Endothelial cell of umbilical vein (primary cell): ENCODE measurements around the gene GNB5. TPM values are rescaled to one million over a fixed set of nuclear protein-coding genes. Genes with fewer than 3 reads are reported as not detected.

ENCODE experiments used
- BruUV-seq: library from RNA; stranded (reverse); fragments of 400-500 nt; replicated peaks from 2 replicates; lab custom pipeline; 2021; lab: Mats Ljungman, UMichigan
- CTCF ChIA-PET: fragments of 300-600, 350-600 bp; sonication (Branson Sonifier 250); formaldehyde crosslinking; loops from one replicate; lab custom pipeline; 2021; ENCODE audit warnings: antibody characterized with exemption, inconsistent platforms; lab: Charles Lee
- POLR2A ChIA-PET: fragments of 300-600, 350-600 bp; sonication (Branson Sonifier 250); formaldehyde crosslinking; loops from one replicate; lab custom pipeline; 2021; ENCODE audit warnings: antibody characterized with exemption, inconsistent platforms; lab: Charles Lee
- DNase-seq: peaks from one replicate; pipeline ENCODE4 v3.0.0-alpha.2; 2011; ENCODE audit warnings: low read depth, low spot score
- FAIRE-seq: peaks from 2 replicates; lab custom pipeline; 2011; peaks lifted over from hg19 to GRCh38; lab: Jason Lieb, UNC
- H2AFZ ChIP-seq: 2 replicates; pipeline ENCODE4 v1.6.0; 2012; ENCODE audit warnings: low read depth, low read length, control low read depth, inconsistent platforms
- H3K27ac ChIP-seq: 2 replicates; pipeline ENCODE4 v1.5.1; 2011; ENCODE audit warnings: low read depth, mild to moderate bottlenecking, control low read depth, low read length, moderate library complexity; ENCODE audit not compliant: insufficient read depth
- H3K27me3 ChIP-seq, 2 experiments: 2 replicates each; pipeline versions ENCODE4 v1.6.0 to v1.6.1; 2011; ENCODE audit warnings: low read length in 2 of 2, mixed read lengths in 1 of 2; ENCODE audit not compliant: control insufficient read depth in 2 of 2, insufficient read depth in 2 of 2
- H3K36me3 ChIP-seq, 2 experiments: 2 replicates in 1 of 2; 3 replicates in 1 of 2; pipeline ENCODE4 v1.5.1; 2011; ENCODE audit warnings: low read length in 2 of 2, mild to moderate bottlenecking in 1 of 2, moderate library complexity in 1 of 2; ENCODE audit not compliant: control insufficient read depth in 2 of 2, insufficient read depth in 2 of 2; ENCODE audit errors: extremely low read depth in 1 of 2
- H3K4me1 ChIP-seq: 3 replicates; pipeline ENCODE4 v1.5.1; 2011; ENCODE audit warnings: mild to moderate bottlenecking, low read length; ENCODE audit not compliant: control insufficient read depth, insufficient read depth; ENCODE audit errors: extremely low read depth
- H3K4me2 ChIP-seq: 2 replicates; pipeline ENCODE4 v1.6.1; 2011; ENCODE audit warnings: low read length, control low read depth, mixed read lengths; ENCODE audit not compliant: insufficient read depth
- H3K4me3 ChIP-seq, 3 experiments: fragments of 200-600 bp in 1 of 3; sonication (generic), shearing (Covaris generic) in 1 of 3; replicated peaks in 1 of 3; 2 replicates each; pipeline ENCODE4 v1.5.1; 2011 to 2016; ENCODE audit warnings: control low read depth in 3 of 3, low read length in 3 of 3, mild to moderate bottlenecking in 2 of 3, inconsistent platforms in 1 of 3, low read depth in 1 of 3, moderate library complexity in 1 of 3; ENCODE audit not compliant: insufficient read depth in 1 of 3
- H3K79me2 ChIP-seq: 2 replicates; pipeline ENCODE4 v1.6.0; 2012; ENCODE audit warnings: low read length, inconsistent platforms; ENCODE audit not compliant: control insufficient read depth, insufficient read depth
- H3K9ac ChIP-seq: replicated peaks from 2 replicates; pipeline ENCODE3; 2011; ENCODE audit warnings: low read length, control low read depth; ENCODE audit not compliant: insufficient read depth; ENCODE audit errors: extremely low read depth
- H3K9me1 ChIP-seq: replicated peaks from 3 replicates; pipeline ENCODE4 v1.6.0; 2011; ENCODE audit warnings: mild to moderate bottlenecking, low read length; ENCODE audit not compliant: control insufficient read depth, insufficient read depth; ENCODE audit errors: extremely low read depth
- H3K9me3 ChIP-seq: replicated peaks from 2 replicates; pipeline ENCODE4 v1.5.1; 2012; ENCODE audit warnings: low read length, inconsistent platforms; ENCODE audit not compliant: control insufficient read depth, insufficient read depth
- H4K20me1 ChIP-seq: replicated peaks from 2 replicates; pipeline ENCODE3; 2011; ENCODE audit warnings: mild to moderate bottlenecking, low read length; ENCODE audit not compliant: control insufficient read depth, insufficient read depth; ENCODE audit errors: extremely low read depth
- CTCF ChIP-seq, 2 donors: IDR thresholded peaks; 1 replicate in 1 of 2; 2 replicates in 1 of 2; pipeline ENCODE4 v1.5.1; 2011; ENCODE audit warnings: low read length in 2 of 2, mild to moderate bottlenecking in 2 of 2, moderate library complexity in 2 of 2, control low read depth in 1 of 2, inconsistent platforms in 1 of 2, low read depth in 1 of 2; ENCODE audit not compliant: insufficient read depth in 1 of 2; ENCODE audit errors: extremely low read depth in 1 of 2
- EZH2 ChIP-seq: IDR thresholded peaks from 2 replicates; pipeline ENCODE4 v1.6.1; 2012; ENCODE audit warnings: borderline replicate concordance, low read depth, mild to moderate bottlenecking, moderate library complexity, low read length, inconsistent platforms; ENCODE audit not compliant: severe bottlenecking
- JUN ChIP-seq: IDR thresholded peaks from 2 replicates; pipeline ENCODE4 v1.6.1; 2011; ENCODE audit warnings: borderline replicate concordance, low read depth; ENCODE audit not compliant: insufficient read length, insufficient read depth
- MAX ChIP-seq: IDR thresholded peaks from 2 replicates; pipeline ENCODE4 v1.6.1; 2011; ENCODE audit not compliant: insufficient read depth, insufficient read length
- MYC ChIP-seq: IDR thresholded peaks from one replicate; pipeline ENCODE4 v1.6.1; 2011; ENCODE audit warnings: mild to moderate bottlenecking, low read depth, low read length
- POLR2AphosphoS5 ChIP-seq: IDR thresholded peaks from 2 replicates; pipeline ENCODE4 v1.6.1; 2012; ENCODE audit warnings: low read depth, mild to moderate bottlenecking, control low read depth, low read length, moderate library complexity; ENCODE audit not compliant: insufficient read depth
- dilution Hi-C: fragments of 300-500 bp; cut with MboI; formaldehyde crosslinking; loops from one replicate; pipeline ENCODE4 v1.15.0; 2019; ENCODE audit warnings: low sequenced_read_pairs; ENCODE audit not compliant: extremely low pct_ligation_motif_present
- intact Hi-C: fragments of 100-400 bp; cut with micrococcal nuclease; formaldehyde crosslinking; loops from one replicate; pipeline ENCODE4 v1.10.0; 2022
- polyA plus RNA-seq, 4 experiments: library from polyadenylated mRNA; depleted of rRNA in 3 of 4; stranded (reverse) in 3 of 4; unstranded in 1 of 4; fragments of >200 nt; gene quantifications; 2 replicates each; pipeline versions ENCODE4 v1.2.1 to v1.2.3, GENCODE V29; 2011 to 2012; ENCODE audit warnings: missing spikeins in 1 of 4
- total RNA-seq: library from RNA; stranded (reverse); gene quantifications from 2 replicates; pipeline ENCODE4 v1.2.3, GENCODE V29; 2021

The GNB5 gene
- total and polyA plus RNA-seq, 2 donors (not counting 3 experiments of a cell fraction or from before 2014, with no cell fraction given): 15.6 to 16.8 TPM

GRCh38 chr15:52228921-52229320, 37.7 kb upstream of the GNB5 start:
- Histone ChIP-seq H3K4me2 (no peak overlapping the region), H3K4me1 (no peaks in the 10 kb centered on the region), H3K4me3 (no peak overlapping the region), H3K79me2 (no peaks in the 10 kb centered on the region), H4K20me1 (no peaks in the 10 kb centered on the region), H2AFZ (no peak overlapping the region), H3K27me3 (no peaks in the 10 kb centered on the region), H3K27ac (no peak overlapping the region), H3K36me3 (no peaks in the 10 kb centered on the region), H3K9me3 (no peaks in the 10 kb centered on the region), H3K9me1 (no peaks in the 10 kb centered on the region), H3K9ac (no peak overlapping the region)
- dilution Hi-C loops (no loop called here), intact Hi-C loops (loop anchor here (5.0 to 10.0 kb wide), 2 partner anchors 324 to 447 kb away; no protein-coding TSS in a partner anchor)
- ChIA-PET CTCF (interaction anchor here (1.1 to 3.0 kb wide), 7 partner anchors 21 to 579 kb away, joined by 3 to 14 read pairs (median 4); partner anchors contain the start of gene LEO1), POLR2A (no interaction called here)
- DNase-seq (no peak), FAIRE-seq (no peak)
- BruUV-seq: no TSS peak
- TF ChIP-seq POLR2AphosphoS5: no peak
- no peak for TF ChIP-seq JUN
- no peak for TF ChIP-seq MAX
- TF ChIP-seq MYC: no peak
- no peak for TF ChIP-seq EZH2

- Histone ChIP-seq H4K20me1 (no peaks in the 10 kb centered on the region), H3K4me1 (no peaks in the 10 kb centered on the region), H3K4me3 (no peak overlapping the region), H3K79me2 (no peaks in the 10 kb centered on the region), H3K27me3 (no peaks in the 10 kb centered on the region), H3K27ac (no peak overlapping the region), H3K9ac (no peak overlapping the region), H3K9me1 (no peaks in the 10 kb centered on the region), H3K9me3 (no peaks in the 10 kb centered on the region), H2AFZ (no peak overlapping the region), H3K36me3 (peaks cover 0 to 3% of the 10 kb centered on the region in 2 experiments), H3K4me2 (no peak overlapping the region)
- intact Hi-C loops (loop anchor here (1.0 to 10.0 kb wide), 5 partner anchors 44 to 508 kb away; no protein-coding TSS in a partner anchor), dilution Hi-C loops (no loop called here)
- peak; percentile 82 for DNase-seq
- no TSS peak for BruUV-seq
- CTCF ChIA-PET: interaction anchor here (0.6 to 3.7 kb wide), 51 partner anchors 10 to 577 kb away, joined by 3 to 93 read pairs (median 5); partner anchors contain the start of gene LEO1
- FAIRE-seq: peak; percentile 97
- POLR2A ChIA-PET: interaction anchor here (0.7 kb wide), 1 partner anchor 246 kb away, joined by 4 read pairs; no protein-coding TSS in a partner anchor
- peak; percentile 72 to 76 for TF ChIP-seq CTCF (IDR thresholded peaks at IDR 0.05; ENCODE audit: extremely low read depth in 1 of 2, insufficient read depth in 1 of 2, low read depth in 1 of 2, low read length in 2 of 2)
- no peak for TF ChIP-seq EZH2
Measured at GRCh38 chr15:52227456-52227855, 36.3 kb upstream of the GNB5 start.
